Hepatocyte (in vitro differentiated cells): Measurements from ENCODE around the gene TMEM245. TPM values are rescaled to one million over a fixed set of nuclear protein-coding genes. Genes with fewer than 3 reads are reported as not detected.

Source experiments
- DNase-seq: peaks from one replicate; pipeline ENCODE4 v3.0.0-alpha.2; 2016; ENCODE audit warnings: low spot score
- H2AFZ ChIP-seq: fragments of 200-600 bp; sonication (generic); 2 replicates; pipeline ENCODE4 v1.6.0; 2016; ENCODE audit warnings: antibody characterized with exemption, mild to moderate bottlenecking
- H3K27ac ChIP-seq: fragments of 200-600 bp; sonication (generic); 2 replicates; pipeline ENCODE4 v1.5.1; 2016; ENCODE audit warnings: mild to moderate bottlenecking
- H3K27me3 ChIP-seq: fragments of 200-600 bp; sonication (generic); 2 replicates; pipeline ENCODE4 v1.6.1; 2016
- H3K36me3 ChIP-seq: fragments of 200-600 bp; sonication (generic); replicated peaks from 2 replicates; pipeline ENCODE4 v1.5.1; 2016; ENCODE audit warnings: low read depth; ENCODE audit not compliant: insufficient read depth
- H3K4me1 ChIP-seq: fragments of 200-600 bp; sonication (generic); 2 replicates; pipeline ENCODE4 v1.5.1; 2016; ENCODE audit warnings: mild to moderate bottlenecking, moderate library complexity; ENCODE audit not compliant: insufficient read depth
- H3K4me2 ChIP-seq: fragments of 200-600 bp; sonication (generic); 2 replicates; pipeline ENCODE4 v1.6.0; 2016
- H3K4me3 ChIP-seq: fragments of 200-600 bp; sonication (generic); 2 replicates; pipeline ENCODE4 v1.5.1; 2016; ENCODE audit warnings: mild to moderate bottlenecking
- H3K79me2 ChIP-seq: fragments of 200-600 bp; sonication (generic); 2 replicates; pipeline ENCODE4 v1.6.0; 2017; ENCODE audit warnings: mild to moderate bottlenecking
- H3K9me2 ChIP-seq: fragments of 200-600 bp; sonication (generic); replicated peaks from 2 replicates; pipeline ENCODE4 v1.6.0; 2017; ENCODE audit warnings: mild to moderate bottlenecking; ENCODE audit not compliant: insufficient read depth
- H3K9me3 ChIP-seq: fragments of 200-600 bp; sonication (generic); 2 replicates; pipeline ENCODE4 v1.5.1; 2016; ENCODE audit warnings: low read depth, mild to moderate bottlenecking
- H4K20me1 ChIP-seq: fragments of 200-600 bp; sonication (generic); 2 replicates; pipeline ENCODE4 v1.6.0; 2016; ENCODE audit warnings: mild to moderate bottlenecking; ENCODE audit not compliant: insufficient read depth, poor library complexity, severe bottlenecking
- EZH2 ChIP-seq: fragments of 200-600 bp; sonication (generic); IDR thresholded peaks from 2 replicates; pipeline ENCODE4 v1.6.1; 2016; ENCODE audit warnings: antibody characterized with exemption, mild to moderate bottlenecking, borderline replicate concordance
- EZH2phosphoT487 ChIP-seq: fragments of 200-600 bp; sonication (generic); IDR thresholded peaks from one replicate; pipeline ENCODE4 v1.6.1; 2018; ENCODE audit warnings: antibody characterized with exemption, mild to moderate bottlenecking, low read depth, moderate library complexity; ENCODE audit not compliant: unreplicated experiment, severe bottlenecking
- WGBS: methylation state at CpG from one replicate; pipeline ENCODE4 v1.1.6; 2016; ENCODE audit warnings: low lambda C conversion rate; ENCODE audit errors: missing lambda C conversion rate; 5-methylcytosine and 5-hydroxymethylcytosine counted together
- polyA plus RNA-seq: library from polyadenylated mRNA; unstranded; fragments of >200 nt; fragmentation: Nextera tagmentation; extraction: Ambion mirVana; gene quantifications from 2 replicates; pipeline ENCODE4 v1.2.1, GENCODE V29; 2016
- total RNA-seq: library from RNA; depleted of rRNA; stranded (reverse); fragments of >200 nt; gene quantifications from 2 replicates; pipeline ENCODE4 v1.2.3, GENCODE V29; 2014
- TF ChIP-seq, protein P1 (sequence below): fragments of 200-600 bp; sonication (generic); IDR thresholded peaks from 2 replicates; pipeline ENCODE4 v1.5.1; 2016; ENCODE audit warnings: antibody characterized with exemption, mild to moderate bottlenecking; ENCODE audit not compliant: poor library complexity

TMEM245 gene
- total and polyA plus RNA-seq, 2 experiments from 2014 or later = 63.5 to 122 TPM

DNA sequence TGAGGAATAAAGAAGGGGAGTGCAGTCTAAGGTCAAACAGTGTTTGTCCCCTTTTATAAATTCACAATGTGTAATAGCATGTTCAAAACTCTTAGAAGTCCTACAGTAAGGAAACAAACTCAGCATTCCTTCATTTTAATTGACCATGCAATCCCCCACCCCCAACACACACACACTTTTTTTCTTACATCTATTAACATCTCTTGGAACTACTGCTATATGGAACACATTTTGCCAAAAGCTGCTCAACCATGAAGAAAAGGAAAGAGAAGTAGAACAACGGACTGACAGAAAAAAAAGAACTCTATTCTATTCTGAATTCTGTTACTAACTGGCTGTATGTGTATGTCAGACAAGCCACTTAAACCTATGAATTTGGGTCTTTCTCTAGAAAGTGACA is 103.6 kb downstream of the TMEM245 start:
- no peak for DNase-seq
- Histone ChIP-seq H3K4me1 (peaks cover 14% of the 10 kb centered on the region), H4K20me1 (peaks cover 3% of the 10 kb centered on the region), H3K27ac (no peak overlapping the region), H3K27me3 (no peaks in the 10 kb centered on the region), H2AFZ (no peak overlapping the region), H3K9me2 (no peaks in the 10 kb centered on the region), H3K4me3 (no peak overlapping the region), H3K9me3 (no peaks in the 10 kb centered on the region), H3K4me2 (no peak overlapping the region), H3K36me3 (no peaks in the 10 kb centered on the region), H3K79me2 (peaks cover 8% of the 10 kb centered on the region)
- 96% methylated on average over 1 of the region's 1 CpG for WGBS
- TF ChIP-seq, protein P1, sequence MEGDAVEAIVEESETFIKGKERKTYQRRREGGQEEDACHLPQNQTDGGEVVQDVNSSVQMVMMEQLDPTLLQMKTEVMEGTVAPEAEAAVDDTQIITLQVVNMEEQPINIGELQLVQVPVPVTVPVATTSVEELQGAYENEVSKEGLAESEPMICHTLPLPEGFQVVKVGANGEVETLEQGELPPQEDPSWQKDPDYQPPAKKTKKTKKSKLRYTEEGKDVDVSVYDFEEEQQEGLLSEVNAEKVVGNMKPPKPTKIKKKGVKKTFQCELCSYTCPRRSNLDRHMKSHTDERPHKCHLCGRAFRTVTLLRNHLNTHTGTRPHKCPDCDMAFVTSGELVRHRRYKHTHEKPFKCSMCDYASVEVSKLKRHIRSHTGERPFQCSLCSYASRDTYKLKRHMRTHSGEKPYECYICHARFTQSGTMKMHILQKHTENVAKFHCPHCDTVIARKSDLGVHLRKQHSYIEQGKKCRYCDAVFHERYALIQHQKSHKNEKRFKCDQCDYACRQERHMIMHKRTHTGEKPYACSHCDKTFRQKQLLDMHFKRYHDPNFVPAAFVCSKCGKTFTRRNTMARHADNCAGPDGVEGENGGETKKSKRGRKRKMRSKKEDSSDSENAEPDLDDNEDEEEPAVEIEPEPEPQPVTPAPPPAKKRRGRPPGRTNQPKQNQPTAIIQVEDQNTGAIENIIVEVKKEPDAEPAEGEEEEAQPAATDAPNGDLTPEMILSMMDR = no peak
- no peak for TF ChIP-seq EZH2phosphoT487
- TF ChIP-seq EZH2 = no peak

DNA sequence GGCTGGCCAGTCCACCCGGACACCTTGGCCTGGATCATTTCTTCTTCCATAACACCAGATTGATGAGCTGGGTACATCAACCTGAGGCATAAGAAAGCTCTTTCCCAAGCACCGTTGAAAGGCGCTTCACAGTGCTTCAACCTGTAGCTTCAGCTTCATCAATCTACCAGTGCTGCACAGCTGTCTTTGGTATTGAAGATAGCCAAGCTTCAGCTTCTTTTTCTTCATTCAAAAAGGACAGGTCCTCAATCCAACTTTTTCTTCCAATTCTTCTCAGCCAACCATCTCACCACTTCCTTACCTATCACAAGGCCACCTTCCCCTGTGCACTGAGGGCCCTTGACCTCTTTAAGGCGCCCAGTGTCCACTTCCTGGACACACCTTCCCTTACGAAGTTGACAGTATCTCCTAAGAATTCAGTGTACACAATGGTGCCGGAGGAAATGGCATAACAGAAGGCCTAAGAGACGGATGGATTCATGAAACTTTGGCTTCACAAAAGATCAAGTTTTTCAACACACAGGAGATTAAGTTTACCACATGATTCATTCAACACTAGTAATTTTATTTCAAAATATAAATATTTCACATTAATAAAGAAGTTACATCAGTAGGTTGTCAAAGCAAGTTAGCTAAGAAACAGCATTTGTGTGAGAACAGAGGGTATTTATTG is 105.0 kb downstream of the TMEM245 start:
- Histone ChIP-seq H3K27me3 (no peaks in the 10 kb centered on the region), H3K27ac (peak overlapping the region; percentile 88), H3K4me2 (peak overlapping the region; percentile 92), H2AFZ (no peak overlapping the region), H3K9me2 (no peaks in the 10 kb centered on the region), H3K36me3 (no peaks in the 10 kb centered on the region), H3K79me2 (peaks cover 20% of the 10 kb centered on the region), H3K4me3 (no peak overlapping the region), H3K9me3 (no peaks in the 10 kb centered on the region), H3K4me1 (peaks cover 14% of the 10 kb centered on the region), H4K20me1 (peaks cover 3% of the 10 kb centered on the region)
- TF ChIP-seq EZH2phosphoT487 (no peak), EZH2 (no peak)
- TF ChIP-seq, protein P1 = no peak
- WGBS = 74% methylated on average over 7 of the region's 7 CpGs
- DNase-seq = no peak

DNA sequence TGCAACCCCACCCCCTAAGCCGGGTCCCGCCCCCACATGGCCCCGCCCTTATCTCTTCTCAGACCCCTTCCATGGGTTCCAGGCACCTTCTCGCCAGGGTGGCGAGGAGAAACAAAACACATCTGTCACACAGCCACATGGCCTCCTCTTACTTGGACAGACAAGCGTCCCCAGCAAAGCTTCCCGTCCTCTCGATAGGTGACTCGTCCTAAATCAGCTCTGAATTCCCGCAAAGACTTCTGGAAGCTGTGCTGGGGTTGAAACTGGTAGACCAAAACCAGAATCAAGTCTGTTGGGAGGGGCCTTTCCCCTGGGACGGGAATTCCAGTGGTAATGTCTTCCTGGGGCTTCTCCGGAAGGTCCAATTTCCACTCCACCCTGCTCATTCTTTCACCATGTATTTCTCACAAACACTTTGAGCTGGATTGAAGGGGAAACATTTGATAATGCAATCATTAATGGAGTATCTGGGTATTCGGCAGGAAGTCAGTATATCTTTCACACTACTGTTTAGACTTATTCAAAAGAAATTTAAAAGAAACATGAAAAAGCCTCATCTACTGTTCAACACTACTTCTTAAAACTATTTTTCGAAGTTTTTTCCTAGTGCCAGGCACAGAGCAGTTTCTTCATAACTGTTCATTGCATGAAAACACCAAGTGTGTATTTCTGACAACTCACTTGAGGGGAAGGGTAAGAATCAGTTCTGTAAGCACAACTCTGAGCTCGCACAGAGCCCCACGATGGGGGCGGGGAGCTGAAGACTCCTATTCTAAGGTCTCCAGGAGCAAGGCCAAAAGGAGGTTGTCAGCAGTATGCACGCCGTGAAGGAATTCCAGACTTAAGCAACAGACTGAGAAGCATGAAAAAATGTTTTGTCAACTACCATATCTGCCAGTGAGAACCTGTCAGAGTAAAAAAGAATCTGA is 105.8 kb downstream of the TMEM245 start:
- H4K20me1 ChIP-seq = no peaks in the 10 kb centered on the region
- peaks cover 14% of the 10 kb centered on the region for H3K4me1 ChIP-seq

More for the DNA sequence above, 105.8 kb downstream of the TMEM245 start:
- Histone ChIP-seq H2AFZ (peak overlapping the region; percentile 40), H3K9me2 (no peaks in the 10 kb centered on the region), H3K4me3 (peak overlapping the region; percentile 6), H3K4me2 (peak overlapping the region; percentile 92), H3K79me2 (peaks cover 28% of the 10 kb centered on the region), H3K27ac (peak overlapping the region; percentile 88), H3K9me3 (no peaks in the 10 kb centered on the region), H3K36me3 (no peaks in the 10 kb centered on the region), H3K27me3 (no peaks in the 10 kb centered on the region)
- 27% methylated on average over 16 of the region's 19 CpGs for WGBS
- no peak for TF ChIP-seq EZH2
- TF ChIP-seq EZH2phosphoT487 = no peak
- TF ChIP-seq, protein P1 = no peak
- DNase-seq = peak; percentile 70
